ENCODE measurements around the gene PLXDC2. TPM values are rescaled to one million over a fixed set of nuclear protein-coding genes. Genes with fewer than 3 reads are reported as not detected.

The PLXDC2 gene
- total and polyA plus RNA-seq, 7 donors, result 1.8 to 44.6 (median 18.2) TPM

DNA sequence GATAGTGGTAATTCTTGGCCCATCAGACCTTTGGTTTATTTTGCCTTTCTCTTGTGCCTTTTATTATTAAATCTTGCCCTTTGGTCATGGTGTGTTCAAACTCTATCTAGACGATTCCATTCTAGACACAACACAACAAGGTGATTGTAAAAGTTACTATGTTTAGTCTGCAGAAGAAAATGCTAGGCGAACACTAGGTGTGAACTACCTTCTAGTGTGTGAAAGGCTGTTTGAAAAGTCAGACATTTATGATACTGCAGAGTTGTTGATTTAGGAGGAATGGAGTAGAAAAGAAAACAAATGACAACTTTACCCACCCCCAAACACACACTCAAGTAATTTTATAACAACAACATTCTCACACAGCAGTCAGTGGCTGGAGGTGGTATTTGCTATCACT lies 103.4 kb downstream of the PLXDC2 start:
- WGBS, 2 donors, result 16 to 57% methylated on average over 2 of the region's 2 CpGs
- no peak for DNase-seq
- Histone ChIP-seq H3K36me3 (no peaks in the 10 kb centered on the region), H3K4me3 (no peak overlapping the region), H3K27ac (no peak overlapping the region), H3K4me1 (peaks cover 0 to 57% (median 45%) of the 10 kb centered on the region in 4 donors), H3K9me3 (no peaks in the 10 kb centered on the region), H3K27me3 (no peaks in the 10 kb centered on the region)
- TF ChIP-seq POLR2A (IDR thresholded peaks at IDR 0.05), result no peak
- no peak for TF ChIP-seq POLR2AphosphoS5 (IDR thresholded peaks at IDR 0.05)
- TF ChIP-seq, protein P1, sequence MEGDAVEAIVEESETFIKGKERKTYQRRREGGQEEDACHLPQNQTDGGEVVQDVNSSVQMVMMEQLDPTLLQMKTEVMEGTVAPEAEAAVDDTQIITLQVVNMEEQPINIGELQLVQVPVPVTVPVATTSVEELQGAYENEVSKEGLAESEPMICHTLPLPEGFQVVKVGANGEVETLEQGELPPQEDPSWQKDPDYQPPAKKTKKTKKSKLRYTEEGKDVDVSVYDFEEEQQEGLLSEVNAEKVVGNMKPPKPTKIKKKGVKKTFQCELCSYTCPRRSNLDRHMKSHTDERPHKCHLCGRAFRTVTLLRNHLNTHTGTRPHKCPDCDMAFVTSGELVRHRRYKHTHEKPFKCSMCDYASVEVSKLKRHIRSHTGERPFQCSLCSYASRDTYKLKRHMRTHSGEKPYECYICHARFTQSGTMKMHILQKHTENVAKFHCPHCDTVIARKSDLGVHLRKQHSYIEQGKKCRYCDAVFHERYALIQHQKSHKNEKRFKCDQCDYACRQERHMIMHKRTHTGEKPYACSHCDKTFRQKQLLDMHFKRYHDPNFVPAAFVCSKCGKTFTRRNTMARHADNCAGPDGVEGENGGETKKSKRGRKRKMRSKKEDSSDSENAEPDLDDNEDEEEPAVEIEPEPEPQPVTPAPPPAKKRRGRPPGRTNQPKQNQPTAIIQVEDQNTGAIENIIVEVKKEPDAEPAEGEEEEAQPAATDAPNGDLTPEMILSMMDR (IDR thresholded peaks at IDR 0.05), result no peak
- no peak for TF ChIP-seq EP300 (IDR thresholded peaks at IDR 0.05)
- intact Hi-C loops (cut with DNase I), result loop anchor here (5.0 kb wide), 1 partner anchor 102 kb away; the partner anchor contains the start of gene PLXDC2

DNA sequence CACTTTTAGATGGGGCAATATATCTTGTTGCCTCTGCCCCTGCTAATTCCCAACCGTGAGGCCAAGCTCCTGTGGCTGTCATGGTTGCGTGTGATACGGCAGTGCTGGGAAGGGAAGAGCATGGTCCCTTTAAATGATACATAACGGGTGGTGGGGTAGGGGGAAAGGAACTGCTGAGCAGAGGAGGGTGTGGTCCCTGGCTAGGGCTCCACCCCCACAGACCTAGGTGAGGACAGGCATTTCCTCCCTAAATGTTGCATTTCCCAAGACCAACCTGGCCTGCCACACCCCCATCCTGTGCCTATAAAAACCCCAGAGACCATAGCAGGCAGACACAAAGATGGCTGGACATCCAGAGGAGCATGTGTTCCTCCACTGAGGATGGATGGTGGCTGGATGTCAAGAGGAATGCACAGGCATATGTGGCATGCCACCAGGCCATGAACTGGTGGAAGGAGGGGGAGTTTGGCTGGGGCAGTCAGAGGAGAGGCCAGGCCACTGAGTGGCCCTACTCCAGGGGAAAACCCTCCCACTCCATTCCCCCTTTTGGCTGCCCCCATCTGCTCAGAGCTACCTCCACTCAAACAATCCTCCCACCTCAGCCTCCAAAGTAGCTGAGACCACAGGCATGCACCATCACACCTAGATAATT lies 104.0 kb downstream of the PLXDC2 start:
- no peaks in the 10 kb centered on the region for H3K27me3 ChIP-seq
- no peak for DNase-seq
- intact Hi-C loops (cut with DNase I), result loop anchor here (5.0 kb wide), 1 partner anchor 103 kb away; the partner anchor contains the start of gene PLXDC2
- H3K4me3 ChIP-seq, result no peak overlapping the region
- TF ChIP-seq POLR2A (IDR thresholded peaks at IDR 0.05) (no peak), EP300 (IDR thresholded peaks at IDR 0.05) (no peak), POLR2AphosphoS5 (IDR thresholded peaks at IDR 0.05) (no peak)
- TF ChIP-seq, protein P1 (IDR thresholded peaks at IDR 0.05), result no peak
- no peaks in the 10 kb centered on the region for H3K36me3 ChIP-seq
- 74 to 83% methylated on average over 4 of the region's 4 CpGs for WGBS, 2 donors
- H3K27ac ChIP-seq, result peak overlapping the region in 2 of 4 donors; percentile 73 to 82
- H3K9me3 ChIP-seq, result no peaks in the 10 kb centered on the region
- peaks cover 0 to 57% (median 45%) of the 10 kb centered on the region in 4 donors for H3K4me1 ChIP-seq

DNA sequence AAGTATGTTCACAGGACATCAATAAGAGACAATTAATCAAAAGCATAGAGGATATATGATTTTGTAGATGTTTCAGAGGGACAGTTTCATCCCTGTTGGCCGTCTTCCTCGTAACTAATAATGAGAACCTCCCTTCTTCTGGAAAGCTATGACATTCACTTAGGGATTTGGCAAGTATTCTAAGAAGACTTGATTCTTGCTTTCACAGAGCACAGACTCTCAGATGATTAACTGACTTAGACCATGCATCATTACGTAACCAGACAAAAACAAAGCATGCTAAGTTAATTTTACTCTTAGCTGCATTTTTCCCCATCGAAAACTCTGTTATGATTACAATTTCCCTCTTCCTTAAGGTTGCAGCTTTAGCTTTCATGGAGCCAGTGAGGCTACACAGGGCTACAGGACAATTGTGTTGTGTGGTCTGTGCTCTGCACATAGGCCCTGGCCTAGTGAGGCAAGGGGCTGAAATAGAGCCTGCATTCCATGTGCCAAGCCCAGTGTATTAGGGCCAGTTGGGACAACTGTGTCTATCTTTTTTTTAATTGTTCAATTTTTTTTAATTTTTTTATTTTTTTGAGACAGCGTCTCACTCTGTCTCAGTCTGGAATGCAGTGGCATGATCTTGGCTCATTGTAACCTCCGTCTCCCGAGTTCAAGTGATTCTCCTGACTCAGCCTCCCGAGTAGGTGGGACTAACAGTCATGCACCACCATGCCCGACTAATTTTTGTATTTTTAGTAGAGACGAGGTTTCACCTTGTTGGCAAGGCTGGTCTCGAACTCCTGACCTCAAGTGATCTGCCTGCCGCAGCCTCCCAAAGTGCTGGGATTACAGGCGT lies 105.3 kb downstream of the PLXDC2 start:
- H3K27me3 ChIP-seq, result no peaks in the 10 kb centered on the region
- H3K36me3 ChIP-seq, result no peaks in the 10 kb centered on the region
- DNase-seq, result no peak
- TF ChIP-seq POLR2AphosphoS5 (IDR thresholded peaks at IDR 0.05), result peak in 3 of 4 donors; percentile 50 to 66 (median 56)
- no peak for TF ChIP-seq POLR2A (IDR thresholded peaks at IDR 0.05)
- H3K27ac ChIP-seq, result peak overlapping the region; percentile 61 to 82 (median 68)
- peaks cover 0 to 57% (median 45%) of the 10 kb centered on the region in 4 donors for H3K4me1 ChIP-seq
- no peaks in the 10 kb centered on the region for H3K9me3 ChIP-seq
- intact Hi-C loops (cut with DNase I), result loop anchor here (5.0 kb wide), 1 partner anchor 104 kb away; the partner anchor contains the start of gene PLXDC2
- H3K4me3 ChIP-seq, result no peak overlapping the region
- 84 to 91% methylated on average over 13 of the region's 13 CpGs for WGBS, 2 donors

DNA sequence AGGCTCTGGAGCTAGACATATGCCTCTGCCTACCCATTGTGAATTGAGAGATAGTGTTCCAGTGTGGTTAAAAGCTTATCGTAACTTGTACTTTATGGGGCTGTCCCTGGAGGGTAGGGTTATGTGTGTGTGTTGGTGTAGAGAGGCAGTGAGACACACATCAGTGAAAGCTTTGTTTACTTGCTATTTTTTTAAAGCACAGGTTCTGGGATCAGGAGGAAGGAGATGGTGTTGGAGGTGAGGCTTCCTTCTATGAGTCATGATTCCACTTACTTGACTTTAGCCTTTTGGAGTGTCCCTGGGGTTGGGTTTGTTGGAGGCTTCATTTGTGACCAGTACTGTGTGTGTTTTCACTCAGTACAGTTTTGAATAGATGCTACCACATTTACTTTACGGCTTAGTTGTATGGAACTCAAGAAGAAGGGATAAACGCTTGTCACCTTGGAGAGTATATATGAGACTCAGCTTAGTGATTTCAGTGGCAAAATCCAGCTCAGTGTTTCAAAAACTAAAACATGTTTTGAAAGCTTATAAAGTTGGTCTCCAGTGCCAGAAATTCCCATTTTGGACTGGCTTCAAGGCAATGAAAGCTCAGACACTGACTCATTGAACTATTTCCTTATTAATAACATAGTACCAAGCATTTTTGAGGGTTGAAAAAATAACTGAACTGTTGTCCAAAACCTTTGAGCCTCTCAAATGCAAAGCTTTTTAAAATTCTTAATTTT lies 106.2 kb downstream of the PLXDC2 start:
- Histone ChIP-seq H3K9me3 (no peaks in the 10 kb centered on the region), H3K4me3 (no peak overlapping the region), H3K27ac (peak overlapping the region; percentile 61 to 82 (median 68)), H3K36me3 (no peaks in the 10 kb centered on the region), H3K4me1 (peaks cover 0 to 57% (median 45%) of the 10 kb centered on the region in 4 donors), H3K27me3 (no peaks in the 10 kb centered on the region)
- TF ChIP-seq POLR2A (IDR thresholded peaks at IDR 0.05) (no peak), POLR2AphosphoS5 (IDR thresholded peaks at IDR 0.05) (peak in 2 of 4 donors; percentile 2 to 9)
- TF ChIP-seq, protein P1 (IDR thresholded peaks at IDR 0.05), result no peak
- no peak for DNase-seq
- 27 to 61% methylated on average over 3 of the region's 3 CpGs for WGBS, 2 donors
- intact Hi-C loops (cut with DNase I), result loop anchor here (5.0 kb wide), 1 partner anchor 105 kb away; the partner anchor contains the start of gene PLXDC2
